Neural progenitor cell (in vitro differentiated cells): ENCODE measurements around the gene ANTXR1.

Source experiments
- EZH2 ChIP-seq: fragments of 200-600 bp; sonication (generic); IDR thresholded peaks from 2 replicates; pipeline ENCODE4 v1.6.1; 2017; ENCODE audit warnings: antibody characterized with exemption, mild to moderate bottlenecking, moderate library complexity
- TF ChIP-seq, protein P1 (sequence below): fragments of 200-600 bp; sonication (generic); IDR thresholded peaks from 2 replicates; pipeline ENCODE4 v1.5.1; 2017; ENCODE audit warnings: antibody characterized with exemption, mild to moderate bottlenecking

DNA sequence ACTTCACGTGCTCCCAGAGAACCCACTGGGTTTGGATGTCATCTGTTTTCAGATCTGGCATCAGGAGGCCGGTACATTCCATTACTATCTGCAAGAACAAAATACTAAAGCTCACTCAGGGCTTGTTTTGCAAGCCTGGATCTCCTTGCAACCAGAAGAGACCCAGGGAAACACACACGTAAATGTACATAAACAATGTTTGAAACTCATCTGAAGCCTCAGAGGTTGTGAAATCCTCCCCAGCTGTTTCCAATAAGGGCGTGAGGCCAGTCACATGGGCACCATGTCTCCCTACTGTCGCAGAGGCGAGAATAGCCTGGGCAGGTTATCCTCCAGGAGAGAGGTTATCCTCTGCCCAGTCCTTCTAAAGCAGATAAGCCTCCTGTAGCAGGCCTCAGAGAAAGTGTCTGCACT, 187.1 kb downstream of the ANTXR1 start:
- TF ChIP-seq, protein P1, sequence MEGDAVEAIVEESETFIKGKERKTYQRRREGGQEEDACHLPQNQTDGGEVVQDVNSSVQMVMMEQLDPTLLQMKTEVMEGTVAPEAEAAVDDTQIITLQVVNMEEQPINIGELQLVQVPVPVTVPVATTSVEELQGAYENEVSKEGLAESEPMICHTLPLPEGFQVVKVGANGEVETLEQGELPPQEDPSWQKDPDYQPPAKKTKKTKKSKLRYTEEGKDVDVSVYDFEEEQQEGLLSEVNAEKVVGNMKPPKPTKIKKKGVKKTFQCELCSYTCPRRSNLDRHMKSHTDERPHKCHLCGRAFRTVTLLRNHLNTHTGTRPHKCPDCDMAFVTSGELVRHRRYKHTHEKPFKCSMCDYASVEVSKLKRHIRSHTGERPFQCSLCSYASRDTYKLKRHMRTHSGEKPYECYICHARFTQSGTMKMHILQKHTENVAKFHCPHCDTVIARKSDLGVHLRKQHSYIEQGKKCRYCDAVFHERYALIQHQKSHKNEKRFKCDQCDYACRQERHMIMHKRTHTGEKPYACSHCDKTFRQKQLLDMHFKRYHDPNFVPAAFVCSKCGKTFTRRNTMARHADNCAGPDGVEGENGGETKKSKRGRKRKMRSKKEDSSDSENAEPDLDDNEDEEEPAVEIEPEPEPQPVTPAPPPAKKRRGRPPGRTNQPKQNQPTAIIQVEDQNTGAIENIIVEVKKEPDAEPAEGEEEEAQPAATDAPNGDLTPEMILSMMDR = no peak
- no peak for TF ChIP-seq EZH2
